ACC112 (cell line): Measurements from ENCODE around the gene RAP1A.

ENCODE experiments used
- H2AFZ ChIP-seq: fragments of 200-600 bp; sonication (generic); one replicate; pipeline ENCODE4 v1.6.0; 2017; ENCODE audit warnings: antibody characterized with exemption, low read length; ENCODE audit not compliant: unreplicated experiment
- H3K27ac ChIP-seq: fragments of 200-600 bp; sonication (generic); 2 replicates; pipeline ENCODE4 v1.5.1; 2014; ENCODE audit warnings: low read depth, mild to moderate bottlenecking, antibody characterized with exemption, low read length, moderate library complexity
- H3K27me3 ChIP-seq: fragments of 200-600 bp; sonication (generic); 2 replicates; pipeline ENCODE4 v1.6.1; 2014; ENCODE audit warnings: mild to moderate bottlenecking, antibody characterized with exemption, low read length, moderate library complexity, mixed read lengths; ENCODE audit not compliant: insufficient read depth
- H3K36me3 ChIP-seq: fragments of 200-600 bp; sonication (generic); 2 replicates; pipeline ENCODE4 v1.6.1; 2016; ENCODE audit warnings: mild to moderate bottlenecking, antibody characterized with exemption, low read length, moderate library complexity, mixed read lengths; ENCODE audit not compliant: insufficient read depth
- H3K4me1 ChIP-seq: fragments of 200-600 bp; sonication (generic); one replicate; pipeline ENCODE4 v1.6.1; 2016; ENCODE audit warnings: low read length, mixed read lengths; ENCODE audit not compliant: insufficient read depth, unreplicated experiment, control insufficient read depth
- H3K4me3 ChIP-seq: fragments of 200-600 bp; sonication (generic); 2 replicates; pipeline ENCODE4 v1.5.1; 2014; ENCODE audit warnings: mild to moderate bottlenecking, low read depth, low read length
- H3K79me2 ChIP-seq: fragments of 200-600 bp; sonication (generic); one replicate; pipeline ENCODE4 v1.6.0; 2016; ENCODE audit warnings: low read length; ENCODE audit not compliant: control insufficient read depth, unreplicated experiment, insufficient read depth

Gene RAP1A

DNA sequence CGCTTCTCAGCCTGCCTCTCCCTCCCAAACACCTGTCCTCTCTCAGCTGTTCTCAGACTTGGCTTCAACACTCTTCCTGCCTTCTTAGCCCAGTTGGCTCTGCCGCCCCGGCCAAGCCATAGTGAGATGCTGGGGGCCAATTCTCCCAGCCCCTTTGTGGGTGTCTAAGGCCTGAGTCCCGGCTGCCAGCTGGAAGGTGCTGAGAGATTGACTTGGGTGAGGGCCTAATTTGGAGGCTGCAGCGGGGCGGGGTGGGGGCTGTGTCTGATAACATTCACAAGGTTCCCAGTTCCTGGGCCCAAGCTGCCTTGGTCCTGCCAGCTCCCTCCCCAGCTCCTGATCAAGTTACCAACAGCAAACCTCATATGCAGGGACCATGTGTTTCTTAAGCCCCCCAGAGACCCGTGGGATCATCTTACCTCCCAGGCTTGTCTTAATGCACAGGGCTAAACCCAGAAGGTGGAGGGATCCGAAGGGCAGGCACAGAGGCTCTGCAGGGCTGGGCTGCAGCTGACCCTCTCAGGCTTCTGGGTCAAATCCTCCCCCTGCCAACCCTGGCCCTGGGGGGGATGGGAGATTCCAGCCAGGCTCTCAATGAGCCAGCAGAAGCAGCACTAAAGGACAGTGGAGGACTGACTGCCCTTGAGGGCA is 109.8 kb downstream of the RAP1A start:
- Histone ChIP-seq H3K27me3 (no peaks in the 10 kb centered on the region), H2AFZ (no peak overlapping the region), H3K4me1 (peaks cover 19% of the 10 kb centered on the region), H3K4me3 (no peak overlapping the region), H3K79me2 (peaks cover 14% of the 10 kb centered on the region), H3K27ac (no peak overlapping the region), H3K36me3 (no peaks in the 10 kb centered on the region)

DNA sequence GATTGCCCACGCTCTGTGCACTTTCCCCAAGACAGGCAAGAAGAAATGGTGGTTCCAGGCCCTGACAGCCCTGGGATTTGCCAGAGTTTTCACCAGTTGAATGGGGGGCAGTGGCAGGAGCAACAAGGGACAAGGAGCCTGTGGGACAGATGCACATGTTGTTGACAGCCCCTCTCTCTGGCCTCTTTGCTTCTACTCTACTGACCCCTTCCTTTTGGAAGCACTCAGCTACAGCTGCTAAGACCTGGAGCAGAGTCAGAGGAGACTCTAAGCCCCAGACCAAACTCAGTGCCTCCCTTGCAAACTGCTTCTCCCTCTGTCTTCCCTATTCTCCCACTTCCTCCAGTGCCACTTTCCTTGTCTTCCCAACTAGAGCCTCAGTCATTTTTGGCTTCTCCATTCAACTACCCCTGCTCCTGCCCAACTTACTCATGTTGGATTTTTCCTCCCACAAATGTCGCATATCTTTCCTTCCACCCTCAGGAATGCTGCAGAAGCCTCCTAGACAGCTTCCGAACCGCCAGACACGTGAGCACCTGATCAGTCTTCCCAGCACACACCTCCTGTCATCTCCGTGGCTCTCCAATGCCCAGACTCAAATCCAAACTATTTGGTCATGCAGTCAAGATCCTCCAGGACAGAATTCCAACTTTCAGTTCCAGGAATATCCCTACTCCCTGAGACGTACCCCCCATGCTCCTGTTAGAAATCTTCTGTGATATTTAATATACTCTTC is 110.5 kb downstream of the RAP1A start:
- H3K27me3 ChIP-seq: no peaks in the 10 kb centered on the region
- H3K36me3 ChIP-seq: no peaks in the 10 kb centered on the region
- no peak overlapping the region for H3K27ac ChIP-seq
- no peak overlapping the region for H3K4me3 ChIP-seq
- peaks cover 27% of the 10 kb centered on the region for H3K4me1 ChIP-seq
- H3K79me2 ChIP-seq: peaks cover 14% of the 10 kb centered on the region
- H2AFZ ChIP-seq: no peak overlapping the region

DNA sequence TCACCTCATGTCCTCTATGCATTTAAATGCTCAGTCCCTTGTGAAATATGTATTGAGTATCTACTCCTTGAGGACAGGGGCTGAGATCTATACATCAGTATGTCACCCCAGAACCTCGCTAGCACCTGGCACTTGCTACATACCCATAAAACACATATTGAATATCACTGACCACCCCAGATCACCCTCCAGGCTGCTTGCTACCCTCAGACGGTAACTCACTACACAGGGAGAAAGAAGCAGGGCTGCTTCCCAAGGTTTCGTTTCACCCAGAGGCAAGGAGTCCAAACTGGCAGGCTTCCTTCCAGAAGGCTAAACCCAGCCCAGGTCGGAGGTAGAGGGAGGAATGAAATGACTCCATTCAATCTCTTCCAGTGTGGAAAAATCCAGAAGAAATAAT is 111.1 kb downstream of the RAP1A start:
- Histone ChIP-seq H3K79me2 (peaks cover 16% of the 10 kb centered on the region), H3K27ac (no peak overlapping the region), H3K27me3 (no peaks in the 10 kb centered on the region), H2AFZ (no peak overlapping the region), H3K36me3 (no peaks in the 10 kb centered on the region), H3K4me1 (peaks cover 33% of the 10 kb centered on the region), H3K4me3 (no peak overlapping the region)

DNA sequence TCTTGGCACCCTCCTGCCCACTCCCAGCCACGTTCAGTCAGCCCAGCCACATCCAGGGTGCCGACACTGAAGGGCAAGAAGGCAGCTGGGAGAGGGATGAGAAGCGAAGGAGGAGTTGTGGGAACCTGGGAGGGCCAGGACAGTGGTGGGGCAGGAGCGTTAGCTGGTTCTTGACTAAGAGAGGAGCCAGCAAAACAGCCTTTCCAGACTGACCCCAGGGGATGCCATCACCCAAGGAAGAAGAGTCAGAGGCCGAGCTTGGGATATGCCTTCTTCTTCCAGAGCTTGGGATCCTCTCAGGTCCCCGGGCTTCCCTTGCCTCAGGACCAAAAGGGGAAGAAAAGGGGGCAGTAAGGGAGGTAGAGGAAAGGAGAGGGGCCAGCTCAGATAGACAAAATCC is 112.4 kb downstream of the RAP1A start:
- Histone ChIP-seq H3K27me3 (no peaks in the 10 kb centered on the region), H3K79me2 (peaks cover 24% of the 10 kb centered on the region), H3K4me1 (peaks cover 45% of the 10 kb centered on the region), H3K27ac (no peak overlapping the region), H3K36me3 (no peaks in the 10 kb centered on the region), H2AFZ (no peak overlapping the region), H3K4me3 (no peak overlapping the region)

DNA sequence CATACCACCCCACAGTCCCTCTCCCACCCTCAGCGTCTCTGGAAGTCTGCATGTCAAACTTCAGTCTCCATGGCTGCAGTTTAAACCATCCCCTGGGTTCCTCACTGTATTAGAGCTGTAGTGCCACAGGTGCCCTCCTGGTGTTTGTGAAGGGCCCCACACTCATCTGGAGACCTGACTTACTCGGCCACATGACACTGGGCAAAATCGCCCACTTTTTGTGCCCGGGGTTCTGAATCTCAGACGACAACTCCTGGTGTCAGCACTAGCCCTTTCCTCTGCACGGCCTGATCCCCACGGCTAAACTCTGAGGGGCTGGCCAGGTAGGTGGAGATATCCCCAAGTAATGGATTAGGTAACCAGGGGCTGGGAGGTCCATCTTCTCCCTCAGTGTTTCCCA is 113.1 kb downstream of the RAP1A start:
- Histone ChIP-seq H3K36me3 (no peaks in the 10 kb centered on the region), H2AFZ (no peak overlapping the region), H3K79me2 (peaks cover 26% of the 10 kb centered on the region), H3K4me1 (peaks cover 53% of the 10 kb centered on the region), H3K27ac (peak overlapping the region; percentile 92), H3K4me3 (no peak overlapping the region), H3K27me3 (no peaks in the 10 kb centered on the region)

DNA sequence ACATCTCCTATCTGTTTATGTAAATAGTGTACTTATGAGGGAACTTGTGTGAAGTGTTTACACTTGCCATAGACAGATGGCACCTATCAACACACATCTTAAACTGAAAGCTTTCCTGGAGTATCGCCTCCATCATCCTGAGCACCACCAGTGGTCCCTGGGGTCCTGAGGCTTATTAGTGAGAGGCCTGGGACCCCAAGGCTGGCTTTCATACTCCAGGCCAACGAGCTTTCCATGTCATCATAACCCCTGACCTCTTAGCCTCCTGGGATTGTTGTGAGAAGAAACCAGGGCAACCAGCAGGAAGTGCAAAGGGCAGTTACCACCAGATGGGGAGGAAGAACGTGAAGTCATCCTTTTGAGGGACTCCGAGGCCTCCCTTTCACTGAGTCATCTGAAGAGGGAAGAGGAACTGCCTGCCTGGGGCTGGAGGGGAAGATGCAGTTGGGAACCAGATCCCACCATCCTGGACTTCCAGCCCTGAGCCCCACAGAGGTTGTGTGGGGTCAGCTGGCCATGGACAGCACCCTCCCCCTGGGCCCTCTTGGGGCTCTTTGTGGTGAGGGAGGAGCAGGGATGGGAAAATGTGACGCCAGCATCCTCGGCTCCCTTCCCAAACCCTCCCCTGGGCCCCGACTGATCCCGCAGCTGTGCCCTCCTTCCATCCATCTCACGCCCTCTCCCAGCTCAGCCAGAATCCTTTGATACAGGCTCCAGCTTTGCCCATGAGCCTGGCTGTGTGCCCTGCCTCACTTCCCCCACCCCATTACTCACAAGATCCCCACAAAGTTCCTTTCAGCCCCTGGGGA is 113.8 kb downstream of the RAP1A start:
- Histone ChIP-seq H3K27ac (peak overlapping the region; percentile 92), H3K36me3 (no peaks in the 10 kb centered on the region), H2AFZ (no peak overlapping the region), H3K79me2 (peaks cover 30% of the 10 kb centered on the region), H3K27me3 (no peaks in the 10 kb centered on the region), H3K4me1 (peaks cover 56% of the 10 kb centered on the region), H3K4me3 (no peak overlapping the region; the same call in 1 of the 2 replicates)

DNA sequence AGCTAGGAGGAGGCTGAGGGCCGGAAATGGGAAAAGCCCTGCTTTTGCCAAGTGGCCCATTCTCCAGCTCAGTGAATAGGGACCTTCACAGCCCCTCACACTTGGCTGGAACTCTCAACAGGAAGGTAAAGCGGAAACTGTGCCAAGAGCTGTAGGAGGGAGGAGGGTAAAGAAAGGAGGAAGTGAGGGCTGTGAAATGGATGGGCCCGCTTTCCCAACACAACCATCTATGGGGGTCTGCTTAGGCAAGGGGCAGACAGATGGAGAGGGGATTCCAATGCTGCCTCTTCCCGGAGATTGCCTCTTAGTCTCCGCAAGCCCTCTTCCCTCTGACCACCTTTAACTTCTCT is 114.4 kb downstream of the RAP1A start:
- Histone ChIP-seq H3K27me3 (no peaks in the 10 kb centered on the region), H3K4me3 (no peak overlapping the region; the same call in 1 of the 2 replicates), H3K4me1 (peaks cover 56% of the 10 kb centered on the region), H3K79me2 (peaks cover 30% of the 10 kb centered on the region), H3K27ac (peak overlapping the region; percentile 92), H3K36me3 (no peaks in the 10 kb centered on the region), H2AFZ (no peak overlapping the region)

DNA sequence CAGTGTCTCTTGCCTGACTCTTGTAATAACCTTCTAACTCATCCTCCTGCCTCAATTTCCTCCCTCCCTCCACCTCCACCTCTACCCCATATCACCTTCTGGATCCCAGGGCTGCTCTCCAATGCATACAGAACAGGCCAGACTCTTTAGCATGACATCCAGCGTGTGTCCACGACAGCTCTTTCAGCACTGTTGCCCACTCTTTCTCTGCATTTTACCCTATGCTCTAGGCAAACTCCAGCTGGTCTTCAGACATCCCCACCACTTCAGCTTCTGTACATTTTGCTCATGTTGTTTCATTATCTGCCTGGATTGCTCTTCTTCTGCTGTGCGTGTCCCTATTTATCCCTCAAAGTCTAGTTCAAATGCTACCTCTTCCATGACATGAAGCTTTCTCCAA is 114.8 kb downstream of the RAP1A start:
- no peak overlapping the region for H2AFZ ChIP-seq
- H3K4me3 ChIP-seq: no peak overlapping the region
- H3K4me1 ChIP-seq: peaks cover 56% of the 10 kb centered on the region
- H3K27ac ChIP-seq: peak overlapping the region; percentile 92
- H3K36me3 ChIP-seq: no peaks in the 10 kb centered on the region
- peaks cover 30% of the 10 kb centered on the region for H3K79me2 ChIP-seq
- H3K27me3 ChIP-seq: no peaks in the 10 kb centered on the region

DNA sequence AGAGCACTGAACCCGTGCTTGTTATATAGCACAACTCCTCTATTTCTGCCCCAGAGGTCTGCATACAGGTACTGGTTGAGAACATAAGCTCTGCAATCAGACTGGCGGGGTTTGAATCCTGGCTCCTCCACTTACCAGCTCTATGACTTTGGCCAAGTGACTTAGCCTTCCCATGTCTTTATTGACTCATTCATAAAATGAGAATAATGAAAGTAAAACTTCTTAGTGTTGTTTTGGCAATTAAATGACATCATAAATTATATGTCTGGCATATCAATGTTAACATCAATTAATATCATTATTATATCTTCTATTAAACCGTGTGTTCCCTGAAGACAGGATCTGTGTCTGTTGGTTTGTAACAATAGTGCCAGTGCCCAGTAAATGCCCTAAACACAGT is 115.3 kb downstream of the RAP1A start:
- no peaks in the 10 kb centered on the region for H3K36me3 ChIP-seq
- H2AFZ ChIP-seq: no peak overlapping the region
- H3K27ac ChIP-seq: peak overlapping the region; percentile 92
- peaks cover 56% of the 10 kb centered on the region for H3K4me1 ChIP-seq
- H3K27me3 ChIP-seq: no peaks in the 10 kb centered on the region
- H3K79me2 ChIP-seq: peaks cover 30% of the 10 kb centered on the region
- H3K4me3 ChIP-seq: no peak overlapping the region

DNA sequence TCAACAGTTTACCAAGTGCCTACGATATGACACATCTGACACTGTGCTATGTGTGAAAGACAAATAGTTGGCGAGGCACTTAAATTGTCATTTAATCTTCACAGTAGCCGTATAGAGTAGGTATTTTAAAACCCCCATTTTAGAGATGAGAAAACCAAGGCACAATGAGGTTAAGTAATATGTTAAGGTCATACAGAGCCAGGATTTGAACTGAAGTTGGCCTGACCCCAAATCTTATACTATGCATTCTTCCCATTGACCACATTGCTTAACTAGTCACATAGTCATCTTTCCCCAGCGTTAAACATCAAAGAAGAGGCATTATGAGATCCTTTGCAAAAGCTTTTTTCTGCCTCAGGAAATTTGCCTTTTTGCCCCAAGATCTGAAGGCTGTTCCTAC is 115.7 kb downstream of the RAP1A start:
- Histone ChIP-seq H3K4me1 (peaks cover 56% of the 10 kb centered on the region), H3K27me3 (no peaks in the 10 kb centered on the region), H3K79me2 (peaks cover 30% of the 10 kb centered on the region), H3K4me3 (no peak overlapping the region), H3K36me3 (no peaks in the 10 kb centered on the region), H3K27ac (peak overlapping the region; percentile 92), H2AFZ (no peak overlapping the region)
